Stromal cell of bone marrow (primary cell): Measurements from ENCODE around the gene MCM3AP.

Source experiments
- DNase-seq: peaks from one replicate; pipeline ENCODE4 v3.0.0-alpha.2; 2012; ENCODE audit warnings: low read depth

Gene MCM3AP

DNA sequence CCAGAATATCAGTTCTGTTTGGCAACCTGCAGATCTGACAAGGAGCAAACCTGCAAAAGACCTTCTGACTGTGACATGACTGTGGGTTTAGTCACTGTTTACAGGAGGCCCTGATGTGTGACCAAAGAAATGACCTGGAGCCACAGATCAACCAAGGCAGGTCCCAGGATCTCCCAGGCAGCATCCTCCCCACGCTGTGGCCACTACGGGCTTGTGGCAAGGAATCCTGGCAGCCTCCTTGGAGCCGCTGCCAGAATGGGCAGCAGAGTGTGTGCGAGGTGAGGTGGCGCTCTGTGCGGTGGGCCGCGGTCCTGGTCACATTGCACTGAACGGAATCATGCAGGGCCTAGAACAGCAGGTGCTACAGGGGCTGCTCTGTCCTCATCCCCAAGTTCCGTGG, 15.9 kb downstream of the MCM3AP start:
- DNase-seq = no peak

DNA sequence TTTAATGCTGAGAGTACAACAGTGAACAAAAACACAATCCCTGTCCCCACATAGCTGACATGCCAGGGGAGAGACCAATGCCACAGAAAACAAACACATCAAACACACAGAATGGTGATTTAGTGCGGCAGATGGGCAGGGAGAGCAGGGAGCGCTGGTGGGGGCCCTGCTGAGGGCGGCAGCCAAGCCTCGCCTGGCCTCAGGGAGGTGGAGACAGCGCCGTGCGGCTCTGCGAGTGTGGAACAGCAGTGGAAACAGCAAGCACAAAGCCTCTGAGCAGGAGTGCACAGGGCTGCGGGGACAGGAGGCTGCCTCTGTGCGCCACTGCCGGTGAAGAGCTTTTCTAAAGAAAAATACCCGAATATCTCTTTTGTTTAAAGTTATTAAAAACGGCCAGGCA, 17.0 kb downstream of the MCM3AP start:
- no peak for DNase-seq

DNA sequence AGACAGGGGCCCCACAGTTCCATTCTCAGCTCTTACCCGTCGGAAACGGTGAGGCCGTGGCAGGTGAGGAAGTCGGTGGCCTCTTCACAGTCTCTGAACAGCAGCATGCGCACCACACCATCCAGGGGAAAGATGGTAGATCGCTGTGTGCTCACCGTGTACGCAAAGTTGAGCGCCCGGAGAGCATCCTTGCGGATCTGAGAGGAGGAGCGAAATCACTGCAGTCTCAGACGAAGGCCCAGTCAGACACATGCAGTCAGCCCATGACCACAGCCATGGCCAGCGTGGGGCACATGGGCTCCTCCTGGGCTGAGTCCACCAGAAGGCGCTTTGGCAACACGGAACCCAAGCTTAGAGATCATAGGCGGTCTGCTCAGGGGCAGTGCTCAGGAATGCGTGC, 18.5 kb downstream of the MCM3AP start:
- DNase-seq = no peak

DNA sequence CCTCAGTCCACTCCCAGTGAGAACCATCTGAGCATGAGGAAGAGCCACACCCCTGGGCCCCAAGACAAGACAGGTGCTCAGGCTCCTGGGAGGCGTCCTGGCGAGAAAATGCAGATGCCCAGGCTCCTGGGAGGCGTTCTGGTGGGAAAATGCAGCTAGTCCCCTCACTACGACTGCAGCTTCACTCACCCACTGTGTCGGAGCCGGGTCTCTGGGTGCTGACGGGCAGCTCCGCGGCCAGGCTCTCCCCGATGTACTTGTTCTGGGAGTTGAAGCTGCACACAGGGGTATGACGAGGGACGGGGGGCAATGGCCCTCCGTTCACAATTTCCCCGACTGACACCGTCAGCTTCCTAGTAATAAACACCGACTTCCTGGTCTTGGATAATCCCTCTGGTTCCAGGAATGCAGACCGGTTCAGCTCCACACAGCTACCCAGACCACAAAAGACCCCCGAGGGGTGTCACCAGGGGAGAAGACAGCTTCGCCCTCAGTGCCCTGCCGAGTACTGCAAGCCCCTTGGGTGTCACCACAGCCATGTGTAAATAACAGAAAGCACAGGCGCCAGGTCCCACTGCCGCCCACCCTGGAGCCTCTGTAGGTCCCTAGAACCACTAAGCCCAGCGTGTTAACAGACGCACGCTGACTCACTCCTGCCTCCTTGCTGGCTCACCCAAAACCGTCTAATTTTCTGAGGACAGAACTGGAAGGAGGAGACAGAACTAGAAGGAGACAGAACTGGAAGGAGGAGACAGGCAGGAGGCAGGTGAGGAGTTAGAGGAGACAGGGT, 19.5 kb downstream of the MCM3AP start:
- no peak for DNase-seq

DNA sequence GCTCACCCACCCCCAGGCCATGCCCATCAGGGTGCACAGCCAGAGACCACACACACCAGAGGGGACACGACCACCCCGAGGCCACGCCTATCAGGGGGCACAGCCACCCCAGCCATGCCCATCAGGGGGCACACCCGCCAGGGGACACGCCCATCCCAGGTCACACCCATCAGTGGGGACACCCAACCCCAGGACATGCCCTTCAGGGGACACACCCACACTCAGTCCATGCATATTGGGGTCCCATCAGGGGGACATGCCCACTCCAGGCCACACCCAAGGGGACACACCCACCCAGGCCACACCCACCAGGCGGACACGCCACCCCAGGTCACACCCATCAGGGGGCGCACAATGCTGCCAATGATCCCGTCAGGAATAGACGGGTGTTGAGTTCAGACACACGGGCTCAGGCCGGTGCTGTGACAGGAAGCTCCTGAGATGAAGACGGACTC, 20.7 kb downstream of the MCM3AP start:
- DNase-seq = no peak

DNA sequence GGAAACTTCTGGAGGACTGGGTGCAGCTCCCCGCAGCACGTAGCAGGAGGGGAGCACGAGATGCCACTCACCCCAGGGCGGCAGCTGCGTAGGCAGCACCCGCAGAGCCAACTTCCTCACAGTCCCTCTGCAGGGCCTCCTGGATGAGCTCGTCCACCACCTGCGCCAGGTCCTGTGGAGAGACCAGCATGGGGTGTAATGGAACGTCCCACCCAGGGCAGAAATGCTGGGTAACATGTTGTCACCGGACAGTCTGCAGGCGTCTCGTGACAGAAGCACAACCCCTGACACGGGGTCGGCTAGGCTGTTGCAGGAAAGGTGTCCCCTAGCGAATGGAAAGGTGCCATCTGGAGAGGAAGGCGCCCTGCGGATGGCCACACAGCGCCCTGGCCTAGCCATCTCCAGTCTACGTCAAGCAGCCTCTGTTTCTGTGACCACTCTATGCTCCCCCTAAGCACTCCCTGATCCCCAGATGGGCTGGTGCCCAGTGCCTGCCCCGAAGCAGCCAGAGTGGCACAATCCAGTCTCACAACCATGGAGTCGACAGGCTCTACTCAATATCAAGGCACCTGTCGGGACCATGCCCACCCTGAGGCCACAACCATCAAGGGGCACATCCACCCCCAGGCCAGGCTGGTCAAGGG, 21.2 kb downstream of the MCM3AP start:
- no peak for DNase-seq

DNA sequence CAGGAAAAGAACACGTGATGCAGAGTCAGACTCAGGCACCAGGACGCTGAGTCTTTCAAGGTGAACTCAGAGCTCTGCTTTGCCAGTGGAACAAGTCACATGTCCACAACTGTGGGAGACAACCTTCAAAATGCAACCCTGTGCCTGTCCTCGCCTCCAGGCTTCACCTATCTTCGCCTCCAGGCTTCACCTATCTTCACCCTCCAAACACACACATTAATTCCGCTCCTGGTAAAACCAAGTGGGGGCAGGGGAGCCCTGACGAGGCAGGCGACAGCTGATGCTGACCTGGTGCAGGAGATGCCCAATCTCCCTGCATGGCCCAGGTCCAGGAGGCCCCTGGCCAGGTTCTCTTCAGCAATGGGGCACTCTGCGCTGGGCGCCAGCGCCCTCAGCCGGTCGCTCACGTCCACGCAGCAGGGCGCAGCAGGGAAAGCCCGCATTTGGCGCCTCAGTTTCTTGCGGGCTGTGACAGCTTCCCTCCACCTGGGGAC, 28.9 kb downstream of the MCM3AP start:
- DNase-seq = no peak

DNA sequence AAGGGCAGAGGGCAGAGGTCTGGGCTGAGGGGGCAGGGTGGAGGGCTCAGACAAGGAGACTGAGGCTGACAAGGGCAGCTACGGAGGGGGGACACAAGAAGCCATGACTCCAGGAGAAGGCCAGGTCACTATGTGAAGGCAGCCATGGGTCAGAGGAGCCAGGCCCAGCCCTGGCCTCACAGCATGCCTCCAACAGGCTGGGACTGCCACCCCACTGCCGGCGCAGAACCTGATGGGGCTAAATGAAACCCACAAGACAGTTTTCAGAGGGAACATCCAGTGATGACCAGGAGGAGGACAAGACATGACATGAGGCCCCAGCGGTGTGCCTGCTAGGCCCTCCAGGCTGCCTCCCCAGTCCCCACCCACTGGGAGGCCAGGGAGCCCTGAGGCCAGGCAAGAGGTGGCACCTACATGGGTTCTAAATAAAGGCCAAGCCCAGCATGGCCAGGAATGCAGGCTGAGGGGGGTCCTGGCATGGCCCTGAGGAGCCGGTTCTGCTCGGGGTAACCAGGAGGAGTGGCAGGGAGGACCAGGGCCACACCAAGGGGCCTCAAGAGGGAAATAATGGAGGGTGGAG, 29.6 kb downstream of the MCM3AP start:
- no peak for DNase-seq

DNA sequence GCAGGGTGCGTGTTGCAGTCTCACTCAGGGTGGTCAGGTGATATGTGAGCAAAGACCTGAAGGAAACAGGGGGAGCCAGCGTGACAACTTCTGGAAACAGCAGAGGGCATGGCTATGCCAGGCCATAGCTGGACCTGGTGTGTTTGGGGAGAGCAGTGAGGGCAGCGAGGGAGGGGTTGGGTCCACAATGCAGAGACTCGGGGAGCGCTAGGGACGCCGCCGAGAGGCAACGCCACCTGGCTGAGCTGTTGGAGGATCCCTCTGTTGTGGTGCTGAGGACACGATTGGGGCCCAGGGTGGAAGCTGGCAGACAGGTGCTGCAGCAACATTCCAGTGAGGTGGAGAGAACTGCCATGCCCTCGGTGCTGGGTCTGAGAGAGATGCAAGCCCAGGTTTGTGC, 30.2 kb downstream of the MCM3AP start:
- no peak for DNase-seq

DNA sequence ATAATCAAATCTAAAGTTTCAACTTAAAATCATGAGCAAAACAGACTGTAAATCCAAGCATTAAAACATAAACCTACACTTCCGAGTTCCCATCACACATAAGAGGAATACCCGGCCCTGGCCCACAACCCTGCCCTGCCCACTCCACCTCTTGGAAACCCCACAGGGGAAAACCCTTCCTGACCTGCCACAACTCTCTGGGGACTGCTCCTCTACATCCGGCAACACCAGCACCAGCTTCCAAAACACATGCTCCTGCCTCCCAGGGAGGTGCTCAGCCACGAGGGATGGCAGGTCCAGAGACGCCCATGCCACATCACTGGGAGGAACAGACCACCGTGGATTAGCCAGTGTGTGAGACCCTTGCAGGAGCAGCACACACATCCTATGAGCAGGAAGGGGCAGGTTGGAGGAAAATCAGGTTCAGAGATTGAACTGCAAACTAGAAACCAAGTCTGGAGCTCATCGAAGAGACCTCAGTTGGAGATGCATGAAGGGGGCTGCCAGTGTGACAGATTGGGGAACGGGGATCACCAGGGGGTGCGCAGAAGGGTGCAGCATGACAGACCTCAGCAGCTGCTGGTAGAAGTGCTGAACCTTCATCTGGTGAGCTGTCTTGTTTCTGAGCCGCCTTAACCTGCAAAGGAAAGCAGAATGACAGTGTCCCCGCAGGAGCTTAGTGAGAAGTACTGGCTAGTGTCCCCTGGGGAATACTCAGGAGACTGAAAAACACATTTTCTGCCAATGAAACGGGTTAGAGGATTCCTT, 31.0 kb downstream of the MCM3AP start:
- no peak for DNase-seq

DNA sequence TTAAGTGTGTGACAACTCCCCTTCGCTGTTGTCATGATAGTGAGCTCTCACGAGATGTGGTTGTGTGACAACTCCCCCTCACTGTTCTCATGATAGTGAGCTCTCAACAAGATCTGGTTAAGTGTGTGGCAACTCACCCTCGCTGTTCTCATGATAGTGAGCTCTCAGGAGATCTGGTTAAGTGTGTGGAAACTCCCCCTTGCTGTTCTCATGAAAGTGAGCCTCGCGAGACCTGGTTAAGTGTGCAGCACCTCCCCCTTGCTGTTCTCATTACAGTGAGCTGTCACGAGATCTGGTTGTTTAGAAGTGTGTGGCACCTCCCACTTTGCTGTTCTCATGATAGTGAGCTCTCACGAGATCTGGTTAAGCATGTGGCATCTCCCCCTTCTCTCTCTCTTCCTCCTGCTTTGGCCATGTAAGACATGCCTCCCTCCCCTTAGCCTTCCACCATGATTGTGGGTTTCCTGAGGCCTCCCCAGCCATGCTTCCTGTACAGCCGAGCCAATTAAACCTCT, 31.7 kb downstream of the MCM3AP start:
- peak; percentile 1 for DNase-seq

DNA sequence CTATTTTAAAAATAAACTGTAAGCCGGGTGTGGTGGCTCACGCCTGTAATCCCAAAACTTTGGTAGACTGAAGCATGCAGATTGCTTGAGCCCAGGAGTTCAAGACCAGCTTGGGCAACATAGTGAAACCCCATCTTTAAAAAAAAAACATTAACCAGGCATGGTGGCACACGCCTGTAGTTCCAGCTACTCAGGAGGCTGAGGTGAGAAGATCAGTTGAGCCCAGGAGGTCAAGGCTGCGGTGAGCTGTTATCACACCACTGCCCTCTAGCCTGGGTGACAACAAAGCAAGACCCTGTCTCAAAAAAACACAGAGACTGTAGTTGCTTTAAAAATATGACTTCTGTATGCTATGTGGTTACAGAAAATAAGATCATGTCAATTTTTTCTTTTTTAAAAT, 32.6 kb downstream of the MCM3AP start:
- DNase-seq = no peak

DNA sequence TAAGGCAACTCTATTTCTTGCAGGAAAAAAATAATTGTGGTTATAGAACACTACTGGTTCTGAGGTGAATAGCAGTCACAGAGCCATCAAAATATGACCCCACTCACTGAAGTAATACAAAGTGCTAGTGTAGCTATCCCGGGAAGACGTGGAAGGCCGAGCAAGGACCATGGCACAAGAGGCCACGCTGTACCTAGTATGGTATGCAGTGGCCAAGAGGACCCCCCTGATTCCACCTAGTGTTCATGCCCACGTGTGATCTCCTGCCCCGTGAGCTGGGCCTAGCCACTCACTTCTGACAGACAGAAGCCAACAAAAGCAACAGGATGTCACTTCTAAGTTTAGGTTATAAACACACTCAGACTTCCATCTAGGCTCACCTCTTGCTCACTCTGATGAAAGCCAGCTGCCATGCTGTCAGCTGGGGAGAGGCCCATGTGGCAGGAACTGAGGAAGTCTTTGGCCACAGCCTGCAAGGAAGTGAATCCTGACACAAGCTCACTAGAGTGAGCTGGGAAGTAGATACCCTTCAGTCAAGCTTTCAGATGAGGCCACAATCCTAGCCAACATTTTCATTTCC, 35.2 kb downstream of the MCM3AP start:
- no peak for DNase-seq

DNA sequence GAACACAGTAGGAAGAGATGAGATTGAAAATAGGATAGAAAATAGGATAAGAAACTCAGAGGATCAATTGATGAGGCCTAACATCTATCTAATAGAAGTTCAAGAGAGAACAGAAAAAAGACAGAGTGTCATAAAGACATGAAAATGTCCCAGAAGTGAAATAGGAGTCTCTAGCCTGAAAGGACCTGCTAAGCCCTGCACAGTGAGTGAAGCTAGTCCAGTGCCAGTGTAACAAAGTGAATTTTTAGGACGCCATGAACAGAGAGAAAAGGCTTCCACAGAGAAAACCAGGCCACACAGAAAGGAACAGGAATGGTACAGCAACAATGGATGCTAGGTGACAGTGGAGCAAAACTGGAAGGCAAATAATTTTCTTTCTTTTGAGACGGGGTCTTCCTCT, 36.6 kb downstream of the MCM3AP start:
- no peak for DNase-seq

DNA sequence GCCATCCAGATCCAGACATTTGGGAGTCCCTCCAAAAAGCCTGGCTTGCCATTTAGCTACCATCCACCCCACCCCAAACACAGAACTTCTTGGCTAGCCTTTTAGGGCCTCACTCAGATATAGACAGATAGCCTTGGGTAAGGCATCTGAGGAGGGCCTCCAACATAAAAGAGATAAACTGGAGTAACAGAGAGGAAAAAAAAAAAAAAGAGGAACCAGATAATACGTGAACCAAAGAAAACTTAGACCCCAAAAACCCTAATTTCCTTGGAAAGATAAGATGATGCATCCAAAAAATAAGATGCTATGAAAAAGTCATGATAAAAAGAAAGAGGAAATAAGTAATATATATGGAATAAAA, 37.0 kb downstream of the MCM3AP start:
- DNase-seq = no peak

DNA sequence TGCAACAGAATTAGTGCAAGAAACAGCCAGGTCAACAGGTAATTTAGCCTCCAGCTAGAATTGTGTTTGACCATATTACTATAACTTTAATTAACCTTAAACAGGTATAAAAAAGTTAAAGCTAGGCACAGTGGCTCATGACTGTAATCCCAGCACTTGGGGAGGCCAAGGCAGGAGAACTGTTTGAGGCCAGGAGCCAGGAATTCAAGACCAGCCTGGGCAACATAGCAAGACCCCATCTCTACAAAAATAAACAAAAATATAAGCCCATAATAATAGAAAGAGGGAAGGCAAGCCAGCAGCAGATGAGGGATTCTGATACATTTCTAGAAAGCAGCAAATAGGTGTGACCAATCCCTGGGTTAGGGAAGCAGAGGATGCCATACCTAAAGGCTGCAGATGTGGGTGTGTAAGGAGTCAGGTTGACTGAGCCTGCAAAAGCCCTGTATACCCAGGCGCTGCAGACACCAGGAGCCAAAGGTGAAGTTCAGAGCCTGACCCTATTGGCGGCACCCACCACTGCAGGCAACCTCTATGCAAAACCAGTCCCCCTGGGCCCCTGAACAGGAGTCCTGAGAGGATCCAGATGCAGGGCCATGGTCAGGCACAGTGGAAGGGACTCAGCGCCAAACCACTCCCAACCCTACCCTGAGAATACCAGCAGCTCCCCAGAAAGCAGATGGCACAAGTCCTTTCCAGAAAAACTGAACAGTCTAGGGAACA, 37.6 kb downstream of the MCM3AP start:
- DNase-seq = no peak

DNA sequence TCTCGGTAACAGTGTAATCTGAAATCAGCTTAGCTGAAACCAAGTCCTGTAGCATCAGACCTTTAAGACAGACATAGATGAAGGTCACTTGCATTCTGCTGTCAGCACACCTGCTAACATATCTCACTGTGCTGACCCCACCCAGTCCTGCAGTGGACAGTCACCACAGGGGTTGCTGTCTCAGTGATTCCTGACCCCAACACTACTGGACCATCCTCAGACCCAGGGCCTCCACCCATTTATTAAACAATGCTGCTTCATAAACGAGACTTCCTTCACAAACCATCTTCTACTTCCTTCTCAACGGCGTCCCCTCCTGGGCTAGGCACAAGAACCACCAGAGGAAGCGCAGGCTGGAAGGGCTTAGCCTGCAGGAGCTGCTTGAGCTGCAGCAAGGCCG, 39.1 kb downstream of the MCM3AP start:
- DNase-seq = no peak

DNA sequence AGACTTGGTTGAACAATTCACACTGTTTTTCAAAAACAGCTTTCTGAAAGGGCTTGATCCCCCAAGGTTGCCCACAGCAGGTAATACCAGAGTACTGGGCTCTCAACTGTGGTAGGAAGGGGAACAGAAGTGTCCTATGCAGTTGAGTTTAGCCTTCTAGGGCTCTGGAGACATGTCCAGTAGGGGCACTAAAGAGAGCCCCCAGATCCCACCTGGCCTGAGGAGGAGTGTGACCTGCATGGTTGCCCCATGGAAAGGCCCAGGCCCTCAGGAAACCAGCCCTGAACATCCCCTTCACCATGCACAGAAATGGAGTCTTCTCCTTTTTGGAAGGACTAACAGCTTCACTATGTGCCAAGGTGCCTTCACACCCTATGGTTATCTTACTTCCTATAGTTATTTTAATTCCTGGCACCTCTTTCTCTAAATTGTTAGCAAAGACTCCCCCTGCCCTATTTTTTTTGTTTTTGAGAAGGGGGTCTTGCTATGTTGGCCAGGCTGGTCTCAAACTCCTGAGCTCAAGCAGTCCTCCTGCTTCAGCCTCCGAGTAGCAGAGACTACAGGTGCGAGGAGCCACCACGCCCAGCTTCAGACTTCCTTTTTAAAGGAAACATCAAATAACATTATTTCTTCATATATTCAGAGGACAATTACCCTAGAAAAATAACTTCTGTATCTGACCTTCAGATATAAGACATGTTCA, 40.0 kb downstream of the MCM3AP start:
- no peak for DNase-seq

DNA sequence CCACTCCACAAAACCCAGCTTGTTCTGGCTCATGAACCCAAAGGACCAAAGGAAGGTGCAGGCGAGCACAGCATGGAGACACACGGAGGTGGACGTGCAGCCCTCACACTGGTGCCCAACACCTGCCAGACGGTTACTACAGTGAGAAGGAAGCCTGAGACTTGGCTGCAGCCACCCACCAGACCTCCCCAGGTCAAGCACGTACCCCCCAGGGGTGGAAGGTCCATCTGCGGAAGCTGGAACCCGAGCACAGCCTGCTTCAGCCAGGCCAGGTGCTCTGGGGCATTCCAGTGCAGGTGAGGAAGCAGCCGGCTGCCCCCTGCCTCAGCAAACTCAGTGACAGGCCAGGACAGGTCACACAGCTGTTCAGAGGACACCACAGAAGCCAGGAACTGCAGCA, 40.8 kb downstream of the MCM3AP start:
- no peak for DNase-seq

DNA sequence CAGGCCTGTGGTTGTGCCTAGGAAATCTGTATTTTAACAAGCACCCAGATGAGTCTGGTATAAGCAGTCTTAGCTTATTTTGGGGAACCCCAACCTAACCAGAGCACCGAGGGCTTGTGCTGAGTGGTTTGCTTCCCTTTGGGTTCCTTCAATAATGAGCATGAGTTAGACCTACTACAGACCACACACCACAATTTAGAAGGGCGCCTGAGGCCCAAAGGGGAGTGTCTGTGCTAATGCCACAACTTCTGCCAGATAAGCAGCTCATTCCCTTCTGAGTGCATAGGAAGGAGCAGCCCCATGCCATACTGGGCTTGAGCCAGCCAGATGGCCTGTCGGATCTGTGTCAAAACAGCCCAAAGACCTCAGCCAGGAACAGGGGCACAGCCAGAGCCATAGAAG, 41.5 kb downstream of the MCM3AP start:
- no peak for DNase-seq

DNA sequence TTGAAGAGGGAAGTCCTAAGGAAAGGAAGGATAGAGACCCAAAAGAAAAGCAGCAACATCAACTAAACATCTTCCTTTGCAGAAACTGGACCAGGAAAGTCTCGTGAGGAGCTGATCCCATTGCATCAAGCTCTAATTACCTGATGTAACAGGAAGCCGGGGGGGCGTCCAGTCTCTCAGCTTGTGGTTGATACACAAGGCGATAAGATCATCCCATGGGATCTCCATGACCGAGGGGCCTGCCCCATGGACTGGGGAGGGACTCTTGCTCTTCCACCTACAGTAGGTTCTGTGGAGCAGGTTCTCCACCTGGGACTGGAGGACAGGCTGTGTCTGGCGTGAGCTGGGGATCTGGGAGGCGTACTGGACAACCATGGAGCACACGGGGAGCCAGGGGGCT, 42.1 kb downstream of the MCM3AP start:
- no peak for DNase-seq
